ENCODE measurements around the gene ZNF326. TPM values are rescaled to one million over a fixed set of nuclear protein-coding genes. Genes with fewer than 3 reads are reported as not detected.
"Not testable (repeated sequence)": the region's sequence is repeated elsewhere in the genome, so short reads cannot be mapped to it uniquely, and the experiment has no call there.

Gene ZNF326
- total RNA-seq, 1 donor from 2014 or later, result 37.3 TPM

- Mint-ChIP-seq H3K4me3 (no peak overlapping the region), H3K4me1 (ENCODE audit: low read depth) (no peaks in the 10 kb centered on the region), H3K9me3 (no peaks in the 10 kb centered on the region), H3K27ac (no peak overlapping the region), H3K36me3 (ENCODE audit: low read depth) (no peaks in the 10 kb centered on the region), H3K27me3 (ENCODE audit: insufficient read depth) (no peaks in the 10 kb centered on the region)
- intact Hi-C loops (cut with micrococcal nuclease), result no loop called here
- no peak for DNase-seq (ENCODE audit: low spot score)
These were observed 44.7 kb downstream of the ZNF326 start for GRCh38 chr1:90039652-90040051.

GRCh38 chr1:90043586-90043985 is 48.7 kb downstream of the ZNF326 start:
- no peaks in the 10 kb centered on the region for H3K9me3 Mint-ChIP-seq
- H3K4me3 Mint-ChIP-seq, result no peak overlapping the region
- no peaks in the 10 kb centered on the region for H3K4me1 Mint-ChIP-seq (ENCODE audit: low read depth)
- intact Hi-C loops (cut with micrococcal nuclease), result no loop called here
- no peak for DNase-seq (ENCODE audit: low spot score)
- peaks cover 2% of the 10 kb centered on the region for H3K27me3 Mint-ChIP-seq (ENCODE audit: insufficient read depth)
- H3K36me3 Mint-ChIP-seq (ENCODE audit: low read depth), result no peaks in the 10 kb centered on the region
- no peak overlapping the region for H3K27ac Mint-ChIP-seq

GRCh38 chr1:90044346-90044745 is 49.4 kb downstream of the ZNF326 start:
- peaks cover 2% of the 10 kb centered on the region for H3K27me3 Mint-ChIP-seq (ENCODE audit: insufficient read depth)
- no peak for DNase-seq (ENCODE audit: low spot score)
- H3K9me3 Mint-ChIP-seq, result no peaks in the 10 kb centered on the region
- H3K4me1 Mint-ChIP-seq (ENCODE audit: low read depth), result no peaks in the 10 kb centered on the region
- H3K27ac Mint-ChIP-seq, result no peak overlapping the region
- H3K36me3 Mint-ChIP-seq (ENCODE audit: low read depth), result no peaks in the 10 kb centered on the region
- intact Hi-C loops (cut with micrococcal nuclease), result no loop called here
- H3K4me3 Mint-ChIP-seq, result no peak overlapping the region

- no peaks in the 10 kb centered on the region for H3K9me3 Mint-ChIP-seq
- no peak for DNase-seq (ENCODE audit: low spot score)
- peaks cover 2% of the 10 kb centered on the region for H3K27me3 Mint-ChIP-seq (ENCODE audit: insufficient read depth)
- H3K4me3 Mint-ChIP-seq, result no peak overlapping the region
- intact Hi-C loops (cut with micrococcal nuclease), result no loop called here
- no peaks in the 10 kb centered on the region for H3K36me3 Mint-ChIP-seq (ENCODE audit: low read depth)
- H3K4me1 Mint-ChIP-seq (ENCODE audit: low read depth), result no peaks in the 10 kb centered on the region
- H3K27ac Mint-ChIP-seq, result no peak overlapping the region
These were observed 51.1 kb downstream of the ZNF326 start for GRCh38 chr1:90045853-90046563.

- Mint-ChIP-seq H3K27me3 (ENCODE audit: insufficient read depth) (peaks cover 2% of the 10 kb centered on the region), H3K4me1 (ENCODE audit: low read depth) (no peaks in the 10 kb centered on the region), H3K9me3 (no peaks in the 10 kb centered on the region), H3K27ac (no peak overlapping the region), H3K36me3 (ENCODE audit: low read depth) (no peaks in the 10 kb centered on the region), H3K4me3 (no peak overlapping the region)
- no peak for DNase-seq (ENCODE audit: low spot score)
- intact Hi-C loops (cut with micrococcal nuclease), result no loop called here
These were observed 51.7 kb downstream of the ZNF326 start for GRCh38 chr1:90046635-90047034.

- Mint-ChIP-seq H3K4me1 (ENCODE audit: low read depth) (no peaks in the 10 kb centered on the region), H3K9me3 (no peaks in the 10 kb centered on the region), H3K4me3 (no peak overlapping the region), H3K27me3 (ENCODE audit: insufficient read depth) (peaks cover 2% of the 10 kb centered on the region), H3K36me3 (ENCODE audit: low read depth) (no peaks in the 10 kb centered on the region), H3K27ac (no peak overlapping the region)
- intact Hi-C loops (cut with micrococcal nuclease), result no loop called here
- DNase-seq (ENCODE audit: low spot score), result no peak
These were observed 53.1 kb downstream of the ZNF326 start for GRCh38 chr1:90048043-90048442.

GRCh38 chr1:90062700-90063643 is 68.1 kb downstream of the ZNF326 start:
- intact Hi-C loops (cut with micrococcal nuclease), result not testable (repeated sequence)

GRCh38 chr1:90064109-90064508 is 69.2 kb downstream of the ZNF326 start:
- H3K9me3 Mint-ChIP-seq; H3K27me3 Mint-ChIP-seq (ENCODE audit: insufficient read depth); H3K27ac Mint-ChIP-seq; DNase-seq (ENCODE audit: low spot score); intact Hi-C loops (cut with micrococcal nuclease); H3K4me3 Mint-ChIP-seq; H3K36me3 Mint-ChIP-seq (ENCODE audit: low read depth); H3K4me1 Mint-ChIP-seq (ENCODE audit: low read depth): not testable (repeated sequence)

More at GRCh38 chr1:90062700-90063643, 68.1 kb downstream of the ZNF326 start:
- H3K4me1 Mint-ChIP-seq (ENCODE audit: low read depth); H3K27me3 Mint-ChIP-seq (ENCODE audit: insufficient read depth); H3K9me3 Mint-ChIP-seq; DNase-seq (ENCODE audit: low spot score); H3K36me3 Mint-ChIP-seq (ENCODE audit: low read depth); H3K4me3 Mint-ChIP-seq; H3K27ac Mint-ChIP-seq: not testable (repeated sequence)

GRCh38 chr1:90067194-90067931 is 72.5 kb downstream of the ZNF326 start:
- Mint-ChIP-seq H3K4me1 (ENCODE audit: low read depth) (no peaks in the 10 kb centered on the region), H3K4me3 (no peak overlapping the region), H3K27ac (no peak overlapping the region), H3K36me3 (ENCODE audit: low read depth) (no peaks in the 10 kb centered on the region), H3K27me3 (ENCODE audit: insufficient read depth) (peaks cover 9% of the 10 kb centered on the region), H3K9me3 (peaks cover 7% of the 10 kb centered on the region)
- no peak for DNase-seq (ENCODE audit: low spot score)
- intact Hi-C loops (cut with micrococcal nuclease), result no loop called here

GRCh38 chr1:90068611-90069280 is 73.8 kb downstream of the ZNF326 start:
- Mint-ChIP-seq H3K4me3 (no peak overlapping the region), H3K4me1 (ENCODE audit: low read depth) (no peaks in the 10 kb centered on the region), H3K27me3 (ENCODE audit: insufficient read depth) (peaks cover 11% of the 10 kb centered on the region), H3K27ac (no peak overlapping the region), H3K9me3 (peaks cover 5% of the 10 kb centered on the region), H3K36me3 (ENCODE audit: low read depth) (no peaks in the 10 kb centered on the region)
- intact Hi-C loops (cut with micrococcal nuclease), result no loop called here
- DNase-seq (ENCODE audit: low spot score), result no peak

GRCh38 chr1:90074137-90074536 is 79.2 kb downstream of the ZNF326 start:
- no peaks in the 10 kb centered on the region for H3K9me3 Mint-ChIP-seq
- H3K27me3 Mint-ChIP-seq (ENCODE audit: insufficient read depth), result peaks cover 4% of the 10 kb centered on the region
- H3K27ac Mint-ChIP-seq, result no peak overlapping the region
- H3K4me3 Mint-ChIP-seq, result no peak overlapping the region
- no peaks in the 10 kb centered on the region for H3K36me3 Mint-ChIP-seq (ENCODE audit: low read depth)
- intact Hi-C loops (cut with micrococcal nuclease), result no loop called here
- H3K4me1 Mint-ChIP-seq (ENCODE audit: low read depth), result peaks cover 6% of the 10 kb centered on the region
- no peak for DNase-seq (ENCODE audit: low spot score)

- H3K4me3 Mint-ChIP-seq, result no peak overlapping the region
- no peak for DNase-seq (ENCODE audit: low spot score)
- no peak overlapping the region for H3K27ac Mint-ChIP-seq
- H3K4me1 Mint-ChIP-seq (ENCODE audit: low read depth), result peaks cover 6% of the 10 kb centered on the region
- H3K36me3 Mint-ChIP-seq (ENCODE audit: low read depth), result no peaks in the 10 kb centered on the region
- H3K9me3 Mint-ChIP-seq, result no peaks in the 10 kb centered on the region
- peaks cover 4% of the 10 kb centered on the region for H3K27me3 Mint-ChIP-seq (ENCODE audit: insufficient read depth)
- intact Hi-C loops (cut with micrococcal nuclease), result no loop called here
These were observed 79.7 kb downstream of the ZNF326 start for GRCh38 chr1:90074566-90074965.

Data from activated T-helper 1 cell treated with anti-CD3 and anti-CD28 coated beads, Interleukin-12 subunit alpha, Interleukin-12 subunit beta, Interleukin-2, Interleukin-4 antibody, amounts not matched to agents 30 ng/mL and 10 ng/mL and 1 ng/mL, durations not matched to agents 14 hours and 24 hours and 36 hours (primary cell).